PC-9 (cell line): ENCODE measurements around the gene CSNK1A1L.

Source experiments
- EZH2 ChIP-seq: fragments of 200-600 bp; sonication (generic); IDR thresholded peaks from 2 replicates; pipeline ENCODE4 v1.8.0; 2017; ENCODE audit warnings: antibody characterized with exemption, low read depth
- TF ChIP-seq, protein P1 (sequence below): fragments of 200-600 bp; sonication (generic); conservative IDR thresholded peaks from 2 replicates; pipeline ENCODE4 v1.6.1; 2017; ENCODE audit warnings: mixed run types, antibody characterized with exemption, mild to moderate bottlenecking, moderate library complexity

DNA sequence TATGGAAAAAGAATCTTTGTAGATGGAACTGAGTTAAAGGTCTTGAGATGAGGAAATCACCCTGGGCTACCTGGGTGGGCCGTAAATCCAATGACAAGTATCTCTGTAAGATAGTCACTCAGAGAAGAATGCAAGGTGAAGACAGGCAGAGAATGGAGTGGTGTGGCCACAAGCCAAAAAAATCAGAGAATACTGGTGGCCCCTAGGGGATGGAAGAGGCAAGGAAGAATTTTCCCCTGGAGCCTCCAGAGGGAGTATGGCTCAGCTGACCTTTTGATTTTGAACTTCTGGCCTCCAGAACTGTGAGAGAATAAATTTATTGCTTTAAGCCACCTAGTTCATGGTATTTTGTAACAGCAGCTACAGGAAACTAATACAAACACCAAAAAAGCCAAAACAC is 32.7 kb upstream of the CSNK1A1L start:
- TF ChIP-seq, protein P1, sequence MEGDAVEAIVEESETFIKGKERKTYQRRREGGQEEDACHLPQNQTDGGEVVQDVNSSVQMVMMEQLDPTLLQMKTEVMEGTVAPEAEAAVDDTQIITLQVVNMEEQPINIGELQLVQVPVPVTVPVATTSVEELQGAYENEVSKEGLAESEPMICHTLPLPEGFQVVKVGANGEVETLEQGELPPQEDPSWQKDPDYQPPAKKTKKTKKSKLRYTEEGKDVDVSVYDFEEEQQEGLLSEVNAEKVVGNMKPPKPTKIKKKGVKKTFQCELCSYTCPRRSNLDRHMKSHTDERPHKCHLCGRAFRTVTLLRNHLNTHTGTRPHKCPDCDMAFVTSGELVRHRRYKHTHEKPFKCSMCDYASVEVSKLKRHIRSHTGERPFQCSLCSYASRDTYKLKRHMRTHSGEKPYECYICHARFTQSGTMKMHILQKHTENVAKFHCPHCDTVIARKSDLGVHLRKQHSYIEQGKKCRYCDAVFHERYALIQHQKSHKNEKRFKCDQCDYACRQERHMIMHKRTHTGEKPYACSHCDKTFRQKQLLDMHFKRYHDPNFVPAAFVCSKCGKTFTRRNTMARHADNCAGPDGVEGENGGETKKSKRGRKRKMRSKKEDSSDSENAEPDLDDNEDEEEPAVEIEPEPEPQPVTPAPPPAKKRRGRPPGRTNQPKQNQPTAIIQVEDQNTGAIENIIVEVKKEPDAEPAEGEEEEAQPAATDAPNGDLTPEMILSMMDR: no peak; the same call in 1 of the 2 replicates
- TF ChIP-seq EZH2: no peak
